HEK293 (cell line): ENCODE data around the gene PPOX.

Experiments
- BCL6B ChIP-seq: fragments of 450-650 bp; formaldehyde crosslinking; IDR thresholded peaks from 2 replicates; pipeline ENCODE4 v1.5.1; 2017; ENCODE audit warnings: missing biosample characterization, missing genetic modification characterization
- GLIS1 ChIP-seq: fragments of 450-650 bp; formaldehyde crosslinking; IDR thresholded peaks from 2 replicates; pipeline ENCODE4 v1.5.1; 2016; ENCODE audit warnings: missing biosample characterization, missing genetic modification characterization
- OSR2 ChIP-seq: fragments of 450-650 bp; formaldehyde crosslinking; IDR thresholded peaks from 2 replicates; pipeline ENCODE4 v1.5.1; 2016; ENCODE audit warnings: missing biosample characterization, missing genetic modification characterization
- SP2 ChIP-seq: fragments of 450-650 bp; formaldehyde crosslinking; IDR thresholded peaks from 2 replicates; pipeline ENCODE4 v1.5.1; 2016; ENCODE audit warnings: missing biosample characterization, missing genetic modification characterization
- YY1 ChIP-seq: fragments of 450-650 bp; formaldehyde crosslinking; IDR thresholded peaks from 2 replicates; pipeline ENCODE4 v1.5.1; 2018; ENCODE audit warnings: missing biosample characterization, missing genetic modification characterization
- ZBTB11 ChIP-seq: fragments of 450-650 bp; formaldehyde crosslinking; conservative IDR thresholded peaks from 2 replicates; pipeline ENCODE4 v1.5.1; 2016; ENCODE audit warnings: low read depth, missing biosample characterization, missing genetic modification characterization
- ZBTB6 ChIP-seq: fragments of 450-650 bp; formaldehyde crosslinking; IDR thresholded peaks from 2 replicates; pipeline ENCODE4 v1.5.1; 2017; ENCODE audit warnings: missing biosample characterization, missing genetic modification characterization
- ZNF133 ChIP-seq: fragments of 450-650 bp; formaldehyde crosslinking; IDR thresholded peaks from 2 replicates; pipeline ENCODE4 v1.5.1; 2016; ENCODE audit warnings: missing biosample characterization, missing genetic modification characterization
- ZNF138 ChIP-seq: fragments of 450-650 bp; formaldehyde crosslinking; IDR thresholded peaks from 2 replicates; pipeline ENCODE4 v1.5.1; 2016; ENCODE audit warnings: missing biosample characterization, missing genetic modification characterization, borderline replicate concordance
- ZNF16 ChIP-seq: fragments of 450-650 bp; formaldehyde crosslinking; IDR thresholded peaks from 2 replicates; pipeline ENCODE4 v1.5.1; 2016; ENCODE audit warnings: low read depth, missing biosample characterization, missing genetic modification characterization
- ZNF23 ChIP-seq: fragments of 450-650 bp; formaldehyde crosslinking; IDR thresholded peaks from 2 replicates; pipeline ENCODE4 v1.5.1; 2016; ENCODE audit warnings: missing biosample characterization, missing genetic modification characterization, borderline replicate concordance
- ZNF433 ChIP-seq: fragments of 450-650 bp; formaldehyde crosslinking; IDR thresholded peaks from 2 replicates; pipeline ENCODE4 v1.5.1; 2016; ENCODE audit warnings: missing biosample characterization, missing genetic modification characterization, low read depth
- ZNF549 ChIP-seq: fragments of 450-650 bp; IDR thresholded peaks from 2 replicates; pipeline ENCODE4 v1.5.1; 2018; ENCODE audit warnings: missing biosample characterization, missing genetic modification characterization, mild to moderate bottlenecking, inconsistent platforms, moderate library complexity
- ZNF561 ChIP-seq: fragments of 450-650 bp; IDR thresholded peaks from 2 replicates; pipeline ENCODE4 v1.5.1; 2018; ENCODE audit warnings: missing biosample characterization, missing genetic modification characterization, borderline replicate concordance
- ZNF610 ChIP-seq: fragments of 450-650 bp; formaldehyde crosslinking; IDR thresholded peaks from 2 replicates; pipeline ENCODE4 v1.5.1; 2016; ENCODE audit warnings: missing biosample characterization, missing genetic modification characterization, borderline replicate concordance
- ZNF623 ChIP-seq: fragments of 450-650 bp; formaldehyde crosslinking; IDR thresholded peaks from 2 replicates; pipeline ENCODE4 v1.5.1; 2016; ENCODE audit warnings: missing biosample characterization, missing genetic modification characterization
- ZNF791 ChIP-seq: fragments of 450-650 bp; formaldehyde crosslinking; IDR thresholded peaks from 2 replicates; pipeline ENCODE4 v1.5.1; 2016; ENCODE audit warnings: missing biosample characterization, missing genetic modification characterization
- ZNF830 ChIP-seq: fragments of 450-650 bp; IDR thresholded peaks from 2 replicates; pipeline ENCODE4 v1.5.0; 2018; ENCODE audit warnings: missing biosample characterization, missing genetic modification characterization, low read depth, mild to moderate bottlenecking, moderate library complexity
- TF ChIP-seq, protein P1 (sequence below): fragments of 450-650 bp; formaldehyde crosslinking; IDR thresholded peaks from 2 replicates; pipeline ENCODE4 v1.5.1; 2016; ENCODE audit warnings: missing biosample characterization, missing genetic modification characterization, borderline replicate concordance
- TF ChIP-seq, protein P2 (sequence below): fragments of 450-650 bp; IDR thresholded peaks from 2 replicates; pipeline ENCODE4 v1.5.1; 2018; ENCODE audit warnings: missing biosample characterization, mild to moderate bottlenecking, missing genetic modification characterization
- TF ChIP-seq, protein P3 (sequence below): fragments of 450-650 bp; formaldehyde crosslinking; IDR thresholded peaks from 2 replicates; pipeline ENCODE4 v1.5.1; 2017; ENCODE audit warnings: missing biosample characterization, missing genetic modification characterization
- TF ChIP-seq, protein P4 (sequence below): fragments of 450-650 bp; formaldehyde crosslinking; IDR thresholded peaks from 2 replicates; pipeline ENCODE4 v1.5.1; 2016; ENCODE audit warnings: missing biosample characterization, missing genetic modification characterization

PPOX gene

GRCh38 chr1:161131523-161132409, 34.5 kb upstream of the PPOX start (continued):
- TF ChIP-seq GLIS1 (tag by site-specific recombination): peak; percentile 5; the same call in 1 of the 2 replicates
- TF ChIP-seq, protein P1, sequence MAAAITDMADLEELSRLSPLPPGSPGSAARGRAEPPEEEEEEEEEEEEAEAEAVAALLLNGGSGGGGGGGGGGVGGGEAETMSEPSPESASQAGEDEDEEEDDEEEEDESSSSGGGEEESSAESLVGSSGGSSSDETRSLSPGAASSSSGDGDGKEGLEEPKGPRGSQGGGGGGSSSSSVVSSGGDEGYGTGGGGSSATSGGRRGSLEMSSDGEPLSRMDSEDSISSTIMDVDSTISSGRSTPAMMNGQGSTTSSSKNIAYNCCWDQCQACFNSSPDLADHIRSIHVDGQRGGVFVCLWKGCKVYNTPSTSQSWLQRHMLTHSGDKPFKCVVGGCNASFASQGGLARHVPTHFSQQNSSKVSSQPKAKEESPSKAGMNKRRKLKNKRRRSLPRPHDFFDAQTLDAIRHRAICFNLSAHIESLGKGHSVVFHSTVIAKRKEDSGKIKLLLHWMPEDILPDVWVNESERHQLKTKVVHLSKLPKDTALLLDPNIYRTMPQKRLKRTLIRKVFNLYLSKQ (tag by site-specific recombination): no peak
- TF ChIP-seq SP2 (tag by site-specific recombination): no peak
- no peak for TF ChIP-seq OSR2 (tag by site-specific recombination)
- no peak for TF ChIP-seq ZNF433 (tag by site-specific recombination)
- TF ChIP-seq ZNF549 (tag by site-specific recombination): no peak
- no peak; the same call in 1 of the 2 replicates for TF ChIP-seq ZBTB11 (tag by site-specific recombination)
- no peak for TF ChIP-seq ZNF830 (tag by site-specific recombination)
- TF ChIP-seq ZNF610 (tag by site-specific recombination): 0 out of 2 replicates have a peak, but pooled peaks have one; percentile 66
- peak; percentile 31; the same call in 1 of the 2 replicates for TF ChIP-seq ZNF623 (tag by site-specific recombination)
- TF ChIP-seq ZNF791: peak; percentile 64; the same call in 1 of the 2 replicates
- TF ChIP-seq ZNF16: peak; percentile 5; the same call in 1 of the 2 replicates
- no peak for TF ChIP-seq YY1
- TF ChIP-seq, protein P2, sequence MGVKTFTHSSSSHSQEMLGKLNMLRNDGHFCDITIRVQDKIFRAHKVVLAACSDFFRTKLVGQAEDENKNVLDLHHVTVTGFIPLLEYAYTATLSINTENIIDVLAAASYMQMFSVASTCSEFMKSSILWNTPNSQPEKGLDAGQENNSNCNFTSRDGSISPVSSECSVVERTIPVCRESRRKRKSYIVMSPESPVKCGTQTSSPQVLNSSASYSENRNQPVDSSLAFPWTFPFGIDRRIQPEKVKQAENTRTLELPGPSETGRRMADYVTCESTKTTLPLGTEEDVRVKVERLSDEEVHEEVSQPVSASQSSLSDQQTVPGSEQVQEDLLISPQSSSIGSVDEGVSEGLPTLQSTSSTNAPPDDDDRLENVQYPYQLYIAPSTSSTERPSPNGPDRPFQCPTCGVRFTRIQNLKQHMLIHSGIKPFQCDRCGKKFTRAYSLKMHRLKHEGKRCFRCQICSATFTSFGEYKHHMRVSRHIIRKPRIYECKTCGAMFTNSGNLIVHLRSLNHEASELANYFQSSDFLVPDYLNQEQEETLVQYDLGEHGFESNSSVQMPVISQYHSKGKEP: no peak
- no peak for TF ChIP-seq BCL6B (tag by site-specific recombination)
- no peak for TF ChIP-seq ZNF23 (tag by site-specific recombination)
- no peak for TF ChIP-seq ZNF138
- TF ChIP-seq, protein P3, sequence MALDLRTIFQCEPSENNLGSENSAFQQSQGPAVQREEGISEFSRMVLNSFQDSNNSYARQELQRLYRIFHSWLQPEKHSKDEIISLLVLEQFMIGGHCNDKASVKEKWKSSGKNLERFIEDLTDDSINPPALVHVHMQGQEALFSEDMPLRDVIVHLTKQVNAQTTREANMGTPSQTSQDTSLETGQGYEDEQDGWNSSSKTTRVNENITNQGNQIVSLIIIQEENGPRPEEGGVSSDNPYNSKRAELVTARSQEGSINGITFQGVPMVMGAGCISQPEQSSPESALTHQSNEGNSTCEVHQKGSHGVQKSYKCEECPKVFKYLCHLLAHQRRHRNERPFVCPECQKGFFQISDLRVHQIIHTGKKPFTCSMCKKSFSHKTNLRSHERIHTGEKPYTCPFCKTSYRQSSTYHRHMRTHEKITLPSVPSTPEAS (tag by site-specific recombination): peak; percentile 19; the same call in 1 of the 2 replicates
- no peak for TF ChIP-seq ZNF561 (tag by site-specific recombination)
- TF ChIP-seq ZBTB6 (tag by site-specific recombination): no peak
- TF ChIP-seq ZNF133 (tag by site-specific recombination): no peak
- TF ChIP-seq, protein P4, sequence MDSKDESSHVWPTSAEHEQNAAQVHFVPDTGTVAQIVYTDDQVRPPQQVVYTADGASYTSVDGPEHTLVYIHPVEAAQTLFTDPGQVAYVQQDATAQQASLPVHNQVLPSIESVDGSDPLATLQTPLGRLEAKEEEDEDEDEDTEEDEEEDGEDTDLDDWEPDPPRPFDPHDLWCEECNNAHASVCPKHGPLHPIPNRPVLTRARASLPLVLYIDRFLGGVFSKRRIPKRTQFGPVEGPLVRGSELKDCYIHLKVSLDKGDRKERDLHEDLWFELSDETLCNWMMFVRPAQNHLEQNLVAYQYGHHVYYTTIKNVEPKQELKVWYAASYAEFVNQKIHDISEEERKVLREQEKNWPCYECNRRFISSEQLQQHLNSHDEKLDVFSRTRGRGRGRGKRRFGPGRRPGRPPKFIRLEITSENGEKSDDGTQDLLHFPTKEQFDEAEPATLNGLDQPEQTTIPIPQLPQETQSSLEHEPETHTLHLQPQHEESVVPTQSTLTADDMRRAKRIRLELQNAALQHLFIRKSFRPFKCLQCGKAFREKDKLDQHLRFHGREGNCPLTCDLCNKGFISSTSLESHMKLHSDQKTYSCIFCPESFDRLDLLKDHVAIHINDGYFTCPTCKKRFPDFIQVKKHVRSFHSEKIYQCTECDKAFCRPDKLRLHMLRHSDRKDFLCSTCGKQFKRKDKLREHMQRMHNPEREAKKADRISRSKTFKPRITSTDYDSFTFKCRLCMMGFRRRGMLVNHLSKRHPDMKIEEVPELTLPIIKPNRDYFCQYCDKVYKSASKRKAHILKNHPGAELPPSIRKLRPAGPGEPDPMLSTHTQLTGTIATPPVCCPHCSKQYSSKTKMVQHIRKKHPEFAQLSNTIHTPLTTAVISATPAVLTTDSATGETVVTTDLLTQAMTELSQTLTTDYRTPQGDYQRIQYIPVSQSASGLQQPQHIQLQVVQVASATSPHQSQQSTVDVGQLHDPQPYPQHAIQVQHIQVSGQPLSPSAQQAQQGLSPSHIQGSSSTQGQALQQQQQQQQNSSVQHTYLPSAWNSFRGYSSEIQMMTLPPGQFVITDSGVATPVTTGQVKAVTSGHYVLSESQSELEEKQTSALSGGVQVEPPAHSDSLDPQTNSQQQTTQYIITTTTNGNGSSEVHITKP (tag by site-specific recombination): peak; percentile 81
